ENCODE measurements around the gene NPAS4.

Gene NPAS4

GRCh38 chr11:66443602-66444001, 22.8 kb downstream of the NPAS4 start:
- Histone ChIP-seq H3K27ac (no peak overlapping the region), H3K4me3 (no peak overlapping the region)
- no peak for DNase-seq (ENCODE audit: low spot score)
- no peak for TF ChIP-seq CTCF (IDR thresholded peaks at IDR 0.05)

GRCh38 chr11:66447012-66447411, 26.2 kb downstream of the NPAS4 start:
- no peak for DNase-seq (ENCODE audit: low spot score)
- TF ChIP-seq CTCF (IDR thresholded peaks at IDR 0.05) = no peak
- no peak overlapping the region for H3K4me3 ChIP-seq
- no peak overlapping the region for H3K27ac ChIP-seq

- H3K27ac ChIP-seq = no peak overlapping the region
Observed at GRCh38 chr11:66448523-66448922, 27.7 kb downstream of the NPAS4 start.

GRCh38 chr11:66450560-66450959, 29.7 kb downstream of the NPAS4 start:
- TF ChIP-seq CTCF (IDR thresholded peaks at IDR 0.05) = no peak
- no peak for DNase-seq (ENCODE audit: low spot score)
- H3K4me3 ChIP-seq = no peak overlapping the region

More at GRCh38 chr11:66448523-66448922, 27.7 kb downstream of the NPAS4 start:
- DNase-seq (ENCODE audit: low spot score) = no peak
- no peak for TF ChIP-seq CTCF (IDR thresholded peaks at IDR 0.05)
- H3K4me3 ChIP-seq = no peak overlapping the region

GRCh38 chr11:66451663-66452062, 30.8 kb downstream of the NPAS4 start:
- no peak for TF ChIP-seq CTCF (IDR thresholded peaks at IDR 0.05)
- Histone ChIP-seq H3K4me3 (no peak overlapping the region), H3K27ac (no peak overlapping the region)
- no peak for DNase-seq (ENCODE audit: low spot score)

More at GRCh38 chr11:66450560-66450959, 29.7 kb downstream of the NPAS4 start:
- no peak overlapping the region for H3K27ac ChIP-seq

GRCh38 chr11:66454247-66454646, 33.4 kb downstream of the NPAS4 start:
- no peak for DNase-seq (ENCODE audit: low spot score)
- no peak for TF ChIP-seq CTCF (IDR thresholded peaks at IDR 0.05)

GRCh38 chr11:66454828-66455227, 34.0 kb downstream of the NPAS4 start:
- no peak for DNase-seq (ENCODE audit: low spot score)
- TF ChIP-seq CTCF (IDR thresholded peaks at IDR 0.05) = no peak
- no peak overlapping the region for H3K4me3 ChIP-seq
- H3K27ac ChIP-seq = no peak overlapping the region

More at GRCh38 chr11:66454247-66454646, 33.4 kb downstream of the NPAS4 start:
- no peak overlapping the region for H3K4me3 ChIP-seq
- H3K27ac ChIP-seq = no peak overlapping the region

Measured in coronary artery (tissue), 2 donors.